HG03135 (cell line): Measurements from ENCODE around the gene AMOTL1.
A peak's percentile ranks its signal among the peaks of the same experiment; 100 is the strongest.
"Not testable (repeated sequence)": the region's sequence is repeated elsewhere in the genome, so short reads cannot be mapped to it uniquely, and the experiment has no call there.

Source experiments
- ATAC-seq: cut with Tn5 transposase; IDR thresholded peaks from one replicate; pipeline ENCODE4 v1.9.1; 2021; ENCODE audit warnings: mild to moderate bottlenecking, moderate library complexity; ENCODE audit not compliant: unreplicated experiment

AMOTL1 gene

DNA sequence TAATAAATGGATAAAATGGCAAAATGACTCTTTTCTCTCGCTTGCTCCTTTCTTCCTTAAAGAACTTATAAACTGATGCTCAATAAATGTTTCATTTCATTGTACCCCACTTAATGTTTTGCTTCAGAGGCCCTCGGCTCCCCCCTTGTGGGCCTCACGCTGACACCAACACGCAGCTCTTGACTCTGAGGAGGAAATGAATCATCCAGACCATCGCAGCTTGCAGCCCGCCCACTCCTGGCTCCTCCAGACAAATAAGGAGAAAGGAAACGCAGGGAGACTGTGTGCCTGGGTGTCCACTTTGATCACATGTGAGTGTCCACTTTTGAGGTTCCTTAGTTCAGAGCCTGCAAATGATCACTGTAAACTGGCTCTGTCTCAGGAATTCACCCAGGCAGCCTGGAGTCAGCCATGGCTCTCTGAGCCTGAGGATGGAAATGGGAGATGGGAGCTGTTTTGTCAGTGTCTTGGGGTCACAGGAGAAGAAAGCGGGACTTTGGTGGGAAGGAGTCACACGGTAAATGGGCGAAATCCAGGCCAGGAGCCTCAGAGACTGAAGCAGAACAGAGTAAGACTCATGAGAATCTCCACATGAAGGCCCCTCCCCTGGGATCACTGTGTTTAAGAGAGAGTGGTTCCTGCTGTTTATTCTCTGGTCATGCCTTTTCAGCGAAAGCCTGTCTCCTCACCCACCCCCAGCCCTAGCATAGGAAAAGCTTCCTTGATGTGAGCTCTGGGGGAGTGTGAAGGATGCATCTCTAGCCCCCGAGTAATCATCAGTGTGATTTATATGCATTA, 108.7 kb downstream of the AMOTL1 start:
- ATAC-seq = peak; percentile 93

DNA sequence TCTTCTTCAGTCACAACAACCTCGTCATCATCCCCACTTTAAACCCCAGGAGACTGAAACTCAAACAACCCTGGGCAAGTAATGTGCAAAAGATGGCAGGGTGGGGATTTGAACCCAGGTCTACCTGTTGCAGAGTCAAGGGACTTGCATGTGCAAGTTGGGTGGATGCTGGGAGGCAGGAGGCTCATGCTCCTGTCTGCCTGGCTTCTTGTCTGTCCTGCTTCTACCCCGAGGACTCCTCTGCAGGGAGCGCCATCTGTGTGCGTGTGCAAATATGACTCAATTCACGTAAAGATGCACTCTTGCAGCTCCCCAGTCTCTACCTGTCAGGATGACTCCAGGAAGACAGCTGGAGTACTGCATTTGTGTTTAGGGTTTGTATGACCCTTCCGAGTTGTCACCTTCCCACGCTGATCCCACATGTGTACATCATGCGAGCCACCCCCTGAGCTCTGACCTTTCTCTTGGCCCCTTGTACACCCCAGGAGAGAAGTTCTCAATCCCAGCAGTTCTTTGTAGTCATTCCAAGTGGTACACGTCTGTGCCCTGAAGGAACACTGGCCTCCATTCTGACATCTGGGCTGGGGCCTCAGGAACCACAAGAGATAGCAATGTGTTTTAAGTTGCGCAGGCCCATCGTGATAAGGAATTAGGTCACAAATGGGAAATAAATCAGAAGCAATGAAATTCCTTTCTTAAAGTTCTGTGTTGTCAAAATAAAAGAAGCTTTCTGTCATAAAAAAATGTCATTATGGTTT, 109.5 kb downstream of the AMOTL1 start:
- no peak for ATAC-seq

DNA sequence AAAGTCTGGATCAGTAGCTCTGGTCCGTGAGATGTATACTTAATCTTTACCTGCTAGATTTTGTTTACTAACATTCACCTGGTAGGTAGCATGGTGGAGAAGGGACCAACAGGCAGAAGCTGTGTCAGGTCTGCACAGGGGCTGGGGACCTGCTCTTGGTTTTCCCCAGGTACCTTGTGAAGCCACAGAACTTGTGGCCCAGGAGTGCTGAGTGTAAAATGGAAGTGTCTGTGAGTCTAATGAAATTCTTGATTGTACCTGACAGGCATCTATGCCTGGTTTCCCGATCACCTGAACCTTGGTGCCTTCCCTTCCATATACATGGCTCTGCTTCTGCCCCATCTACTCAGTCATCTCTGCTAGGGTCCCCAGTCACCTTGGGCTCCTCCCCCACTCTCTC, 110.8 kb downstream of the AMOTL1 start:
- no peak for ATAC-seq

DNA sequence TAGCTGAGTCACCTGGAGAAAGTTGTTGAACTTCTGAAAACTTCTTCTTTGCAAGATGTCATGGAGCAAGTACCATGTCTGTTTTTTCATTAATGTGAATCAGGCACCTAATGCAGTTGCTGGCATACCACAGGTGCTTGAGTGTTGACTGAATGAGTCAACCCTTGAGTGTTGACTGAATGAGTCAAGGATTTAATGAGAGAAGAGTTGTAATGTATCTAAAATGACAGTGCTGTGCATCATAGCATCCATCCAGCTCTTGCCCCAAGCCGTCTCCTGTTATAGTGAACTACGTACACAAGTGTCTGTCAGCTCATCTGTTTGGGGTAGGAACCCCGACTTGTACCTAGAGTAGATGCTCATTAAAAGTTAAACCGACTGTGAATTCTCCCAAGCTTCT, 112.1 kb downstream of the AMOTL1 start:
- no peak for ATAC-seq

DNA sequence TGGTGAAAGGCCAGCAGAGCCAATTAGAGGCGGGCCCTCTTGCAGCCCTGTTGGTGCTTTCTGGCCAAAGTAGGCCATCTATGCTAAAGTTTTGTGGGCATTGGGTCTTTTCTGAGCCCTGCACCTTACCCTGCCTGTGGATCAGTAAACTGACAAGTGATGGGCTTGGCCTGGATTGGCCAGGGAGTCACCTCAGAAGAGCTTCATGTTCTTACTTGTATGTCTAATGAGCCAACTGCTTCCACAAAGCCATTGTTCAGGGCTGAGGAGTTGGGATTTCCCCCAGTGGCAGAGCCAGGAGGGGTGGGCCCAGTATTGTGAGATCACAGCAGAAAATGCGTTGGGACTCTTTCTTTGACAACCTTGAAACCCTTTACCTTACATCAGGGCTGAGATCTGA, 114.8 kb downstream of the AMOTL1 start:
- no peak for ATAC-seq

DNA sequence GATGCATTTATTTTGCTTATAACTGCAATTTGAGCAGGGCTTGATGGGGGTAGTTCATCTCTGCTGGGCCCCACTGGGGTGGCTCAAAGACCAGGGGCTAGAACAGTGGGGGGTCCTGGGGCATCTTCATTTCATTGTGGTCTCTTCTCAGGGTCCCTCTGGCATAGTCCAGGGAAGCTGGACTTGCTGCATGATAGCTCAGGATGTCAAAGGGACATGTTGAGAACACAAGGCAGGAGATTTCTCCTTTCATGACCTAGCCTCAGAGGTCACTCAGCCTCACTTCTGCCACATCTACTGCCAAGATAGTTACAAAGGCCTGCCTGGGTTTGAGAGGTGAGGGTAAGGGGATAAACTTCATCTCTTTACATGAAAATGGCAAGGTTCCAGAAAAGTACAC, 115.7 kb downstream of the AMOTL1 start:
- ATAC-seq = no peak

DNA sequence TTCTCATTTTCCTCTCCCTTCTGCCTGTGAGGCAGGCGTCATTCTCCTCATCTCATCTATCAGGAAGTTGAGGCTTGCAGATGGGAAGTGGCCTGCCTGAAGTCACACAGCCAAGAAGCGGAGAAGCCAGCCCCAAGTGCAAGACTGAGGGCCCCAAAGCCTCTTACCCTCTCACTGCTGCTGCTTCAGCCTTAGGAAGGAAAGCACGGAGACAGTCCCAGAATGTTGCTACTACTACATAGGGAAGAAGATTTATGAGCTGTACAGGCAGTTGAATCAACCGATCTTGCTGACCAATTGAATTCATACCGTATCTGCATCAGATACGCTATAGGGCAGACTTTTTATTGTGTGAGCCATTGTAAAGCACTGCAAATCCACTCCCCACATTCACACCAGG, 116.2 kb downstream of the AMOTL1 start:
- ATAC-seq = no peak

DNA sequence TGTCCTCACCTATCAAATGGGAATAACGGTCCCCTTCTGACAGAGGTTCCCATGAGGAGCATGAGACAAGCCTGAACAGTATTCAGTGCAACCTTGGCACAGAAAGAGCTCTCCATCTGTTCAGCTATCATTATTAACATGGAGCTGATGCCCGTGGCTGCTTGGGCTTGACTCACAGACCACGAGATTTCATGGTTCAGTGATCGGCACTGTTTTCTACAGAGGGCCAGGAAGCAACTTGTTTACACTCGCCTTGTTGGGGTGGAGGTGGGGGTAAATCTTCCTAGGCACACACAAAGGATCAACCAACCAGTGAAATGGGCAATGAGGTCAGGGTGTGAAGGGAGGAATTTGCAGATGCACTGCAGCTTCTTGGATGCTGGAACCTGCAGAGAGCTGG, 117.0 kb downstream of the AMOTL1 start:
- ATAC-seq = peak; percentile 76

DNA sequence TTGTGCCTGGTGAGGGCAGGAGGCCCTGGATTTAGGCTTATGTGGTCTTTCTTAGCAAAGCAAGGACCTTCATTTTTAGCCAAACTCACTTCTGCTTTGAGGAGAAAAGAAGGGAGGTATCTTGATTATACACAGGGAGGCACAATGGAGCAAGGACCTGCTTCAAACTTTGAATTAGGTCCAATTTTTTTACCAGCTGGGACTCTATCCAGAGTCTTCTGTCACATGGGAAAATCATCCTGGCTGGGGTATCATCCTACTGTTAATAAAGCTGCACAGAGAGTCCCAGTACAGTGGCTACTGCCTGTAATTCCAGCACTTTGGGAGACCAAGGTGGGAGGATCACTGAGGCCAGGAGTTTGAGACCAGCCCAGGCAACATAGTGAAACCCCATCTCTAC, 117.4 kb downstream of the AMOTL1 start:
- ATAC-seq = no peak

DNA sequence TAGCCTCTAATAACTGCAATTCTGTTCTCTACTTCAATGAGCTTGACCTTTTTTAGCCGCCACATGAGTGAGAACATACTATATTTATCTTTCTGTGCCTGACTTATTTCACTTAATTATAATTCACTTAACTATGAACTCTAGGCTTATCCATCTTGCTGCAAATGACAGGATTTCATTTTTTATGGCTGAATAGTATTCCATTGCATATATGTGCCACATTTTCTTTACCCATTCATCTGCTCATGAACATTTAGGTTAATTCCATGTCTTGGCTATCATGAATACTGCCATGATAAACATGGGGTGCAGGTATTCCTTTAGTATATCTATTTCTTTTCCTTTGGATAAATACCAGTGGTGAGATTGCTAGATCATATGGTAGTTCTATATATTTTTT, 120.0 kb downstream of the AMOTL1 start:
- no peak for ATAC-seq

DNA sequence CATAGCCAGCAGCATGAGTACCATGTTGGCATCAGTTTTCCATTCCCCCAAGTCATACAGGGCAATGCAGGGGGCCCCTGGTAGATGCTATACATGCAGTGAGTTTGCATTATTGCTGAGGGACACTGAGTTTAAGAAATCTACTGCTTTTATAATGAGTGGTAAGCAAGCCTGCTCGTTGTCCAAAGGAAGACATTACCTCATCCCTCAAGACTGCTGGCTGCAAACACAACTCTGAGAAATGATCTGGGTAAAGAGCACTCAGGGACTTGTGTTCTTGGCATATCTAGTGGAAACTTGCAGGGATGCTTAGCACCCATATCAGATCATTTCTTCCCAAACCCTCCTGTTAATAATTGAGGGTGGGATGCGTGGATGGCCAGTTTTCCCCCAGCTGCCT, 127.3 kb downstream of the AMOTL1 start:
- no peak for ATAC-seq

DNA sequence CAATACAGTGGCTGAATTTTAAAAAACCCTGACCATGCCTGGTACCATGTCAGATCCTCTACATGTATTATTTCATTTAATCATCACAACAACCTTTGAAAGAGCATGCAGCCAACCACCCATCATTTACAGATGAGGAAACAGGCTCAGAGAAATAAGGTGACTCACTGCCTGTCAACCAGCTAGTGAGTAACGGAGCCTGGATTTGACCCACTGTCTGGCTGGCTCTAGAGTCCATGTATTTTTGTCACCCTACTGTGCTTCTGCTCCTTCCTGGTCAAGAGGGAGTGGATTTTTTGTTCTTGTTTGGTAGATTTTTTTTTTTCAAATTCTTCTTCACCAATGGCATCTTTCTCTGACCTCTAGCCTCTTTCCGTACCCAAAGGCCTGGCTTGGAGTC, 127.8 kb downstream of the AMOTL1 start:
- ATAC-seq = no peak

DNA sequence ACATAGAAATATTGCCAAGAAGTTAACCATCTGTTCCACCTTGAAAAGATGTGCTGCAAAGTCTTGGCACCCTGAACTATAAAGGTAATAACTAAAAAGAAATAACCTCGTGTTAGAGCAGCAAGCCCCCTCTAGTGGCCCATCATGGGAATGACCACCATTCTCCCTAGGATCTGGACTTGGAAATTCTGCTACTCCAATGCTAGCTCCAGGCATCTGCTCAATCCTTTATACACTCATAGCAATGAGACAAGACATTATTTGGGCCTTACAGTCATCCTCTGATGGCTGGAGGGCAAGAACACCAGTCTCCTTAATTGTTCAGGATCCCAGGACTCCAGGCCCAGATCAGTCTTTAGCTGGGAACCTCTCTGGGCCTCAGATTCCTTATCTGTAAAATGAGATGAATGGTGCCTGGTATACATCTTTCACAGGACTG, 129.2 kb downstream of the AMOTL1 start:
- ATAC-seq = peak; percentile 62

DNA sequence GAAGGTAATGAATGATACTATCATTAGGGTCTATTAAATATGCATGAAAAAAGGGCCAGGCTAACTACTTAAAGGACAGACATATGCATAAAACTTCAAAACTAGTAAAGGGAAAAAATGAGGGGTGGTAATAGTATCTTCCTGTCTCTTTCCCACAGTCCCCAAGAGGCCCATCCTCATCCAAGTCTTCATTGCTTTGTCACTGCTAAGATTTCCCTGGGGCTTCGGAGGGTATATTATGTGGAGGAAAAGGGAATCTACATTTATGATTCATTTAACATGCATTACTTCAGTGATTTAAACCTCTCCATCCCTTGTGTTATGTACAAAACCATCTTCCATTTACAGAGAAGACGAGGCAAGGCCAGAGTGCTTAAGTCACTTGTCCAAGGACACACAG, 139.1 kb downstream of the AMOTL1 start:
- no peak for ATAC-seq

DNA sequence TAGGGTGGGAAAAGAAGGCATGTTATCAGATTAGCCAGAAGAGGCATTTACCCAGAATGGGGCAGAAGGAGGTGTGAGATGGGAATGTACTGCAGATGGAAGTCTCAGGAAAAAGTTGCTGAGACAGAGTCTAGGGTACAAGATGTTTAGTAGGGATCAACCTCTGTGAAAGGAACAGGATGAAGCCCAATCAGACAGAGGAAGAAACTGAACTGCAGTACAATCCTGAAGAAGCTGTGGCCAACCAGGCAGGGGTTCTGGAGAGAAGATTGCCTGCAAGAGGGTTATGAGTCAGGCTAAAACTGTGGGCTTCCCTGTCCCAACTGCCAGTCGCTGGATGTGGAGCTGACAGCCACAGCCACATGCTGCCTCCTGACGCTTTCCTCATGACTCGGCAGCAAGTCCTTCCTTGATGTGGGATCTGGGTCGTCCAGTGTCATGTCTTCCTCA, 141.2 kb downstream of the AMOTL1 start:
- no peak for ATAC-seq

DNA sequence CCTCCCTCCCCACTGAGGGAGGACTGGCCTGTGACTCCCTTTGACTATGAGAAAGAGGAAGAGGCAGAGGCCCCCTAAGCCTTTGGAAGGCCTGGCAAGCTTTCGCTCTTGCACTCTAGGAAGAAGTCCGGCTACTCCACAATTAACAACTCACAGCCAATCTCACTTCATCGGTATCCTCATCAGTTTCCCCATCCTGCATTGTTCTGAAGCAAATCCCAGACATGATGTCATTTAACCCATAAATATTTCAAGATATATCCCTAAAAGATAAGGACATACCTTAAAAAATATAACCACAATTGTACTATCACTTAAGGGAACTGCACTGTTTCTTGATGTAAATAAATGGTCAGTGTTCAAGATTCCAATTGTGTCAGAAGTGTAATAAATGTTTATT, 142.1 kb downstream of the AMOTL1 start:
- ATAC-seq = no peak

DNA sequence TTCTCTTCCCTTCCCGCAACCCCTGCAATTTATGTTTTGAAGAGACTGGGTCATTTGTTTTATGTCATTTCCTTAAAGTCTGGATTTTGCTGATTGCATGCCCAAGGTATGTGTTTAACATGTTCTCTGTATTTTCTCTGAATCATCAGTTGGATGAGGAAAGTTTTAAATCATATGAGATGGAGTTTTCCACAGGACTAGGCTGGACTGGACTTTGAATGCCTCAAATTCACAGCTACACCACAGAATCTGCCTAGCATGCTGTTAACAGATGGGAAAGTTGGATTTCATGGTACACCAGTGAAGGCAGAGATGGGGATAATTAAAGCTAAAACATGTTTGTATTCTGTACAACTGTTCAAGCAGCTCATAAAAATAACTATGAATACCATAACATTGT, 142.6 kb downstream of the AMOTL1 start:
- ATAC-seq = no peak

DNA sequence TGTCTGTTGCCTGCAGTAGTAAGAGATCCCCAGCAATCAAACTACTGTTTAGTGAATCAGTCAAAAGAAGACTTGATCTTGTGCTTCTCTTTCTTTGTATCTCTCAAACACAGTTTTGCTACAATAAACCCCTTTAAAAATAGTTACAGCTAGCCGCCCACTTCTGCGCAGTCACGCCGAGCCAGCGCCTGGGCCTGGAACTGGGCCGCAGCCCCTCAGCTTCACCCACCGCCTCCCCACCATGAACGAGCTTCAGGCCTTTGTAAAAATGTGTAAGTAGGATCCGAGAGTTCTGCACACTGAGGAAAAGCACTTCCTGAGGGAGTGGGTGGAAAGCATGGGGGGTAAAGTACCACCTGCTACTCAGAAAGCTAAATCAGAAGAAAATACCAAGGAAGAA, 144.7 kb downstream of the AMOTL1 start:
- no peak for ATAC-seq

DNA sequence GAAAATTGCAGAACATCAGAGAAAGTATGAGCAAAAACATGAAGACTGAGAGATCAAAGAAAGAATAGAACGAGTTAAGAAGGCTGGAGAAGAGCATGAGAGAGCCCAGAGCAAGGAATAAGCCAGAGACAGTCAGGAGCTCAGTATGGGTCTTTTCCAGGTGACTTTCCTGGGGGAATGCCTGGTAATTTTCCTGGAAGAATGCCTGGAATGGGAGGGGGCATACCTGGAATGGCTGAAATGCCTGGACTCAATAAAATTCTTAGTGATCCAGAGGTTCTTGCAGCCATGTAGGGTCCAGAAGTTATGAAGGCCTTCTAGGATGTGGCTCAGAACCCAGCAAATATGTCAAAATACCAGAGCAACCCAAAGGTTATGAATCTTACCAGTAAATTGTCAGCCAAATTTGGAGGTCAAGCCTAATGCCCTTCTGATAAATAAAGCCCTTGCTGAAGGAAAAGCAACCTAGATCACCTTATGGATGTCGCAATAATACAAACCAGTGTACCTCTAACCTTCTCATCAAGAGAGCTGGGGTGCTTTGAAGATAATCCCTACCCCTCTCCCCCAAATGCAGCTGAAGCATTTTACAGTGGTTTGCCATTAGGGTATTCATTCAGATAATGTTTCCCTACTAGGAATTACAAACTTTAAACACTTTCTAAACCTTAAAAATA, 145.7 kb downstream of the AMOTL1 start:
- ATAC-seq = not testable (repeated sequence)

DNA sequence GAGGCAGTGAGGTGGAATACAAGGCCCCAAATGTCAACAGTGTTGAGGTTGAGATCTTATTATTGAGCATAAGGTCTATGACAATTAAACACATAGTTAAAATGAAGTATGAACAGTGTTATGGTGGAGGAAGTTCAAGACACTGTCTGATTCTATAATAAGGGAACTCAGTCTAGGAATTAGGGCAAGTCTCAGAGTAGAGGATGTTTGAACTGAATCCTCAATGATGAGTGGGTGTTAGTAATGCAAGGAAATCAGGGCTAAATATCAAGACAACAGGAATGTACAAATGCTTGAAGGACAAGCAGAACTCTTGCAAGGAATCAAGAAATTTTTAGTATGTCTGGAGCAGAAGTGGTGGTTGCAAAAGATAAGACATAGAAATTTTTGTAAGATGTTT, 152.2 kb downstream of the AMOTL1 start:
- no peak for ATAC-seq

DNA sequence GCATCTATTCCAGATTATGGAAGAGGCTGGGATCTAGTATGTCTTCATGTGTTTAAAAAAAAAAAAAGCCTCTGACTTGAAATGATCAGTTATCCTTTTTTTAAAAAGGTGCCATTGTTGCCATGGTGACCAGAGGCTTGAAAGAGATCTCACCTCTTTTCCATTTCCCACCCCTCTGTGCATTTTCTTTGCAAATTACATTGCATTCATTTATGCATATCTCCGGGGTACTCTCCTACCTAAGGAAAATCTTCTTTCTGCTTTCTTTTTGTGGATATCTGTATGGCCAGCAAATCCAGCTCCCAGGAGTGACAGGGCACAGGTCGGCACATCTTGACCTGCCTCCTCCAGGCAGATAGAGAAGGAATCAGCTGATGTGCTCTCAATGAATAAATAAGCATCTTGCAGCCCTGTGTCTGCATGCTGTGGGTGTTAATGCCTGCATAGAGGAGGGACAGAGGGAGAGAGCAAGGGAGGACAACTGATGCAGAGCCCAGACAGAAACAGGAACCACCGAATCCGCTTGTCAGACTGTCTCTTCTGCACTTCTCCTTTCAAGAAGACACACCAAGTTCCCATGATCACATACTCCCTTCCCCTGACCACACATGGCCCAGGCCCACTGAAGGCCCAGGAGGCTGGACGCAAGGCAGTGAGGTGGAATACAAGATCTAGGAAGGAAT, 154.3 kb downstream of the AMOTL1 start:
- ATAC-seq = no peak
